A549 (cell line): ENCODE data around the gene JARID2. TPM values are rescaled to one million over a fixed set of nuclear protein-coding genes. Genes with fewer than 3 reads are reported as not detected.
"Not testable (repeated sequence)": the region's sequence is repeated elsewhere in the genome, so short reads cannot be mapped to it uniquely, and the experiment has no call there.

Source experiments
- ATAC-seq, 2 experiments: fragments of 200-7000 bp in 1 of 2; fragments of >200 bp in 1 of 2; cut with Nextera tagmentation in 1 of 2; cut with Tn5 transposase in 1 of 2; 3 replicates each; pipeline versions ENCODE4 v1.8.0 to v1.9.1; 2018 to 2020; ENCODE audit warnings: mild to moderate bottlenecking in 1 of 2, moderate library complexity in 1 of 2
- CTCF ChIA-PET: fragments of 300-600 bp; sonication (Branson Sonifier 250); formaldehyde crosslinking; extraction: SDS; loops from one replicate; lab custom pipeline; 2021; ENCODE audit warnings: antibody characterized with exemption, inconsistent platforms; lab: Yijun Ruan, JAX
- POLR2A ChIA-PET: fragments of 350-600 bp; formaldehyde crosslinking; extraction: SDS; loops from one replicate; lab custom pipeline; 2021; ENCODE audit warnings: antibody characterized with exemption, inconsistent platforms; lab: Yijun Ruan, JAX
- DNase-seq, 2 experiments: peaks; one replicate each; pipeline versions ENCODE4 v3.0.0 to v3.0.0-alpha.2; 2011 to 2016; ENCODE audit warnings: low read depth in 1 of 2, low spot score in 1 of 2
- FAIRE-seq: peaks from 2 replicates; lab custom pipeline; 2011; peaks lifted over from hg19 to GRCh38; lab: Jason Lieb, UNC
- H3K27ac ChIP-seq, 2 experiments: fragments of >200 bp; sonication (Bioruptor Twin); formaldehyde crosslinking; 3 replicates each; pipeline ENCODE4 v1.5.1; 2016 to 2017
- H3K4me1 ChIP-seq: fragments of >200 bp; sonication (Bioruptor Twin); formaldehyde crosslinking; 3 replicates; pipeline ENCODE4 v1.6.1; 2016
- H3K4me2 ChIP-seq: fragments of >200 bp; sonication (Bioruptor Twin); formaldehyde crosslinking; 3 replicates; pipeline ENCODE4 v1.6.1; 2016
- H3K4me3 ChIP-seq: fragments of >200 bp; sonication (Bioruptor Twin); formaldehyde crosslinking; 3 replicates; pipeline ENCODE4 v1.5.1; 2016
- H3K9me3 ChIP-seq: fragments of >200 bp; sonication (Bioruptor Twin); formaldehyde crosslinking; 3 replicates; pipeline ENCODE4 v1.6.1; 2016
- CBX2 ChIP-seq: fragments of 200-600 bp; sonication (generic); IDR thresholded peaks from 2 replicates; pipeline ENCODE4 v1.6.1; 2016; ENCODE audit warnings: low read depth, mild to moderate bottlenecking, borderline replicate concordance
- CEBPB ChIP-seq, 2 experiments: fragments of >200 bp in 1 of 2; sonication (Bioruptor Twin) in 1 of 2; formaldehyde crosslinking in 1 of 2; IDR thresholded peaks; 2 replicates each; pipeline ENCODE4 v1.6.1; 2012 to 2016
- CHD4 ChIP-seq: fragments of 200-600 bp; sonication (generic); IDR thresholded peaks from 2 replicates; pipeline ENCODE4 v1.6.1; 2016; ENCODE audit warnings: antibody characterized with exemption, mild to moderate bottlenecking, borderline replicate concordance
- EP300 ChIP-seq, 2 experiments: fragments of >200 bp; sonication (Bioruptor Twin); formaldehyde crosslinking; IDR thresholded peaks; 2 replicates in 1 of 2; 3 replicates in 1 of 2; pipeline ENCODE4 v1.6.1; 2016 to 2017
- ESRRA ChIP-seq: fragments of 150-350 bp; IDR thresholded peaks from 2 replicates; pipeline ENCODE4 v1.6.1; 2014; ENCODE audit warnings: mild to moderate bottlenecking, low read length, borderline replicate concordance
- FOSB ChIP-seq: fragments of 250-450 bp; sonication (Bioruptor Pico); IDR thresholded peaks from 2 replicates; pipeline ENCODE4 v1.5.0; 2020; ENCODE audit warnings: mild to moderate bottlenecking, moderate library complexity
- GATA3 ChIP-seq: IDR thresholded peaks from 2 replicates; pipeline ENCODE4 v1.6.1; 2012; ENCODE audit warnings: borderline replicate concordance
- HOXA7 ChIP-seq: fragments of 250-450 bp; sonication (Bioruptor Pico); IDR thresholded peaks from 2 replicates; pipeline ENCODE4 v1.5.0; 2020; ENCODE audit warnings: mild to moderate bottlenecking, moderate library complexity
- HOXB5 ChIP-seq: fragments of 250-450 bp; sonication (Bioruptor Pico); IDR thresholded peaks from 2 replicates; pipeline ENCODE4 v1.5.0; 2020; ENCODE audit warnings: mild to moderate bottlenecking, moderate library complexity
- JUN ChIP-seq, 2 experiments: fragments of >200 bp; sonication (Bioruptor Twin); formaldehyde crosslinking; IDR thresholded peaks; 2 replicates in 1 of 2; 3 replicates in 1 of 2; pipeline ENCODE4 v1.6.1; 2016 to 2017
- KDM5A ChIP-seq: fragments of 200-600 bp; sonication (generic); IDR thresholded peaks from 2 replicates; pipeline ENCODE4 v1.6.1; 2016; ENCODE audit warnings: antibody characterized with exemption, mild to moderate bottlenecking
- MAFK ChIP-seq: fragments of 450-650 bp; IDR thresholded peaks from 2 replicates; pipeline ENCODE4 v1.6.1; 2014; ENCODE audit not compliant: partially characterized antibody
- MAZ ChIP-seq: fragments of 150-350 bp; IDR thresholded peaks from 2 replicates; pipeline ENCODE4 v1.6.1; 2014; ENCODE audit warnings: antibody characterized with exemption, low read depth, low read length, borderline replicate concordance
- NR3C1 ChIP-seq: fragments of >200 bp; sonication (Bioruptor Twin); formaldehyde crosslinking; IDR thresholded peaks from 3 replicates; pipeline ENCODE4 v1.6.1; 2017
- RFX5 ChIP-seq: fragments of 450-650 bp; IDR thresholded peaks from 2 replicates; pipeline ENCODE4 v1.7.1; 2014; ENCODE audit warnings: antibody characterized with exemption, mild to moderate bottlenecking, moderate library complexity
- RNF2 ChIP-seq: fragments of 200-600 bp; sonication (generic); IDR thresholded peaks from 2 replicates; pipeline ENCODE4 v1.6.1; 2016; ENCODE audit warnings: low read depth, mild to moderate bottlenecking, antibody characterized with exemption, moderate library complexity, borderline replicate concordance
- SMC3 ChIP-seq: fragments of >200 bp; sonication (Bioruptor Twin); formaldehyde crosslinking; IDR thresholded peaks from 3 replicates; pipeline ENCODE4 v1.6.1; 2018; ENCODE audit warnings: inconsistent platforms
- TFCP2L1 ChIP-seq: fragments of 250-450 bp; sonication (Bioruptor Pico); IDR thresholded peaks from 2 replicates; pipeline ENCODE4 v1.5.0; 2021; ENCODE audit warnings: mild to moderate bottlenecking
- TP53 ChIP-seq: fragments of 250-450 bp; sonication (Bioruptor Pico); IDR thresholded peaks from 2 replicates; pipeline ENCODE4 v1.5.0; 2021; ENCODE audit warnings: mild to moderate bottlenecking, moderate library complexity
- ZC3H11A ChIP-seq: fragments of 450-650 bp; IDR thresholded peaks from 2 replicates; pipeline ENCODE4 v1.6.1; 2014; ENCODE audit warnings: antibody characterized with exemption, mild to moderate bottlenecking
- ZSCAN20 ChIP-seq: fragments of 250-450 bp; sonication (Bioruptor Pico); IDR thresholded peaks from 2 replicates; pipeline ENCODE4 v1.8.0; 2022; ENCODE audit warnings: mild to moderate bottlenecking, moderate library complexity
- WGBS: methylation state at CpG from one replicate; pipeline ENCODE4 v1.1.6; 2017; ENCODE audit errors: missing lambda C conversion rate; 5-methylcytosine and 5-hydroxymethylcytosine counted together
- polyA plus RNA-seq, 4 experiments: library from polyadenylated mRNA; depleted of rRNA in 3 of 4; stranded (reverse); fragments of >200 nt; fragmentation: RNase III in 1 of 4; extraction: RNeasy Plus Mini Kit Qiagen cat#74134 plus additional on column Dnase treatment in 1 of 4; gene quantifications; 2 replicates in 3 of 4; 3 replicates in 1 of 4; pipeline ENCODE4 v1.2.3, GENCODE V29; 2011 to 2017
- TF ChIP-seq, protein P1 (sequence below): fragments of >200 bp; sonication (Bioruptor Twin); formaldehyde crosslinking; IDR thresholded peaks from 2 replicates; pipeline ENCODE4 v1.6.1; 2016
- TF ChIP-seq, protein P2 (sequence below): fragments of >200 bp; sonication (Bioruptor Twin); formaldehyde crosslinking; IDR thresholded peaks from 3 replicates; pipeline ENCODE4 v1.5.1; 2016
- TF ChIP-seq, protein P3 (sequence below): fragments of >200 bp; sonication (Bioruptor Twin); formaldehyde crosslinking; IDR thresholded peaks from 3 replicates; pipeline ENCODE4 v1.6.1; 2016
- TF ChIP-seq, protein P4 (sequence below): IDR thresholded peaks from 2 replicates; pipeline ENCODE4 v1.6.1; 2012
- TF ChIP-seq, protein P5 (sequence below): fragments of 200-600 bp; sonication (generic); IDR thresholded peaks from 2 replicates; pipeline ENCODE4 v1.6.1; 2016; ENCODE audit warnings: antibody characterized with exemption, mild to moderate bottlenecking, moderate library complexity

The JARID2 gene
- polyA plus RNA-seq, 2 of the 4 experiments (the other 2 are of a cell fraction), result 7.8 to 8.3 TPM

DNA sequence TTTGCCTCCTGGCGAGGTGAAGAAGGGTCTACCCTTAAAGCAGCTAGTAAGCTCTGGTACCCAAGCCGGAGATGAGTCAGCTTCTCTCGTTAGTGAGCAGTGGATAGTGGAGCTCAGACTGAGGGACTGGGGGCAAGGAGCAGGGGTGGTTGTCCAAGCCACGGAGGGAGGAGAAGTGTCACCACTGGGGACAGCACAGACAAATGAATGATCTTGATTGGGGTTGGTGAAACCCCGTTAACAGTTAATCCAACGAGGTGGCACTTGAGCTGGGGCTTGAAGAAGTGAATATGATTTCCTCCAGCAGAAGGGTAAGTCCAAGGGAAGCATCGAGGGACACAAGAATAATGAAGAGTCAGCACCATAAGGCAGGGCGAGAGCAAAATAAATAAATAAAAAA, 43.0 kb downstream of the JARID2 start:
- no peak overlapping the region for H3K4me2 ChIP-seq
- ATAC-seq (no peak), DNase-seq (no peak), FAIRE-seq (no peak)
- ChIA-PET POLR2A (no interaction called here), CTCF (no interaction called here)
- H3K9me3 ChIP-seq, result no peaks in the 10 kb centered on the region
- TF ChIP-seq HOXB5 (CRISPR knock-in tag), result no peak
- no peak for TF ChIP-seq NR3C1
- TF ChIP-seq GATA3, result no peak
- no peak for TF ChIP-seq CBX2
- no peak for TF ChIP-seq SMC3
- TF ChIP-seq JUN (IDR thresholded peaks at IDR 0.05), result no peak
- no peak for TF ChIP-seq CEBPB (IDR thresholded peaks at IDR 0.05)
- TF ChIP-seq RNF2, result no peak
- no peak for TF ChIP-seq FOSB (CRISPR knock-in tag)
- no peak for TF ChIP-seq MAFK
- TF ChIP-seq, protein P1, sequence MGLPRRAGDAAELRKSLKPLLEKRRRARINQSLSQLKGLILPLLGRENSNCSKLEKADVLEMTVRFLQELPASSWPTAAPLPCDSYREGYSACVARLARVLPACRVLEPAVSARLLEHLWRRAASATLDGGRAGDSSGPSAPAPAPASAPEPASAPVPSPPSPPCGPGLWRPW, result no peak
- TF ChIP-seq CHD4, result no peak
- TF ChIP-seq MAZ, result no peak
- no peak for TF ChIP-seq TFCP2L1 (CRISPR knock-in tag)
- TF ChIP-seq ESRRA, result no peak
- no peak for TF ChIP-seq RFX5
- TF ChIP-seq, protein P2, sequence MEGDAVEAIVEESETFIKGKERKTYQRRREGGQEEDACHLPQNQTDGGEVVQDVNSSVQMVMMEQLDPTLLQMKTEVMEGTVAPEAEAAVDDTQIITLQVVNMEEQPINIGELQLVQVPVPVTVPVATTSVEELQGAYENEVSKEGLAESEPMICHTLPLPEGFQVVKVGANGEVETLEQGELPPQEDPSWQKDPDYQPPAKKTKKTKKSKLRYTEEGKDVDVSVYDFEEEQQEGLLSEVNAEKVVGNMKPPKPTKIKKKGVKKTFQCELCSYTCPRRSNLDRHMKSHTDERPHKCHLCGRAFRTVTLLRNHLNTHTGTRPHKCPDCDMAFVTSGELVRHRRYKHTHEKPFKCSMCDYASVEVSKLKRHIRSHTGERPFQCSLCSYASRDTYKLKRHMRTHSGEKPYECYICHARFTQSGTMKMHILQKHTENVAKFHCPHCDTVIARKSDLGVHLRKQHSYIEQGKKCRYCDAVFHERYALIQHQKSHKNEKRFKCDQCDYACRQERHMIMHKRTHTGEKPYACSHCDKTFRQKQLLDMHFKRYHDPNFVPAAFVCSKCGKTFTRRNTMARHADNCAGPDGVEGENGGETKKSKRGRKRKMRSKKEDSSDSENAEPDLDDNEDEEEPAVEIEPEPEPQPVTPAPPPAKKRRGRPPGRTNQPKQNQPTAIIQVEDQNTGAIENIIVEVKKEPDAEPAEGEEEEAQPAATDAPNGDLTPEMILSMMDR, result no peak
- TF ChIP-seq TP53 (CRISPR knock-in tag), result no peak
- TF ChIP-seq, protein P3, sequence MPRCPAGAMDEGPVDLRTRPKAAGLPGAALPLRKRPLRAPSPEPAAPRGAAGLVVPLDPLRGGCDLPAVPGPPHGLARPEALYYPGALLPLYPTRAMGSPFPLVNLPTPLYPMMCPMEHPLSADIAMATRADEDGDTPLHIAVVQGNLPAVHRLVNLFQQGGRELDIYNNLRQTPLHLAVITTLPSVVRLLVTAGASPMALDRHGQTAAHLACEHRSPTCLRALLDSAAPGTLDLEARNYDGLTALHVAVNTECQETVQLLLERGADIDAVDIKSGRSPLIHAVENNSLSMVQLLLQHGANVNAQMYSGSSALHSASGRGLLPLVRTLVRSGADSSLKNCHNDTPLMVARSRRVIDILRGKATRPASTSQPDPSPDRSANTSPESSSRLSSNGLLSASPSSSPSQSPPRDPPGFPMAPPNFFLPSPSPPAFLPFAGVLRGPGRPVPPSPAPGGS, result no peak
- TF ChIP-seq ZC3H11A, result no peak
- no peak overlapping the region for H3K27ac ChIP-seq
- 93% methylated on average over 8 of the region's 8 CpGs for WGBS
- no peak overlapping the region for H3K4me3 ChIP-seq
- H3K4me1 ChIP-seq, result peaks cover 28% of the 10 kb centered on the region

DNA sequence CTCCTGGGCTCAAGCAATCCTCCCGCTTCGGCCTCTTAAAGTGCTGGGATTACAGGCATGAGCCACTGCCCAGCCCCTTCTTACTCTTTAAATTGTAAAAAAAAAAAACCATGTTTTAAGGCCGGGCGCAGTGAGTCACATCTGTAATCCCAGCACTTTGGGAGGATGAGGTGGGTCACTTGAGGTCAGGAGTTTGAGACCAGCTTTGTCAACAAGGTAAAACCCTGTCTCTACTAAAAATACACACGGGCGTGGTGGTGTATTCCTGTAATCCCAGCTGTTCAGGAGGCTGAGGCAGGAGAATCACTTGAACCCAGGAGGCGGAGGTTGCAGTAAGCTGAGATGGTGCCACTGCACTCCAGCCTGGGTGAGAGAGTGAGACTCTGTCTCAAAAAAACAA, 43.6 kb downstream of the JARID2 start:
- FAIRE-seq, H3K4me2 ChIP-seq, H3K9me3 ChIP-seq, H3K27ac ChIP-seq, H3K4me3 ChIP-seq, CTCF ChIA-PET, POLR2A ChIA-PET, ATAC-seq: not testable (repeated sequence)
- peak in 1 of 2 experiments; percentile 23 for DNase-seq
- peaks cover 22% of the 10 kb centered on the region for H3K4me1 ChIP-seq
- 88% methylated on average over 7 of the region's 7 CpGs for WGBS

DNA sequence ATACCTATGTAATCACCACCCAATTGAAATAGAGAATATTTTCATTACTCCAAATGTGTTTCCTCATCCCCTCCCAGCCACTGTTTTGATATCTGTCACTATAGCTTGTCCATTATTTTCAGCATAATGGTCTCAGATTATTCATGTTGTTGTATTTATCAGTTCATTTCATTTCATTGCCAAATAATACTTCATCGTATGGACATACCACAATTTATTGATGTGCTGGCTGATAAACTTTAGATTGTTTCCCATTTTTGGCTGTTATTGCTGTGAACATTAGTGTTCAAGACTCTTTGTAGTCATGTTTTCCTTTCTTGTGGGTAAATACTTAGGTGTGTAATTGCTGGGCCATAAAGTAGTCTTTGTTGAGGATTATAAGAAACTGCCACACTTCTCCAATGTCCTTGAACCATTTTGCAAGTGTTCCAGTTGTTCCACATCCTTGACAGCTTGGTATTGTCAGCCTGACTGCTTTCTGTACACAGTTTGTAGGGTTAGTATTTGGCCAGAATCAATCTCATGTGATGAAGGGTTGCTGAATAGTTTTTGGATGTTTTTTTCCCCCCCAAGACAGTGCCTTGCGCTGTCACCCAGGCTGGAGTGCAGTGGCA, 44.3 kb downstream of the JARID2 start:
- H3K4me3 ChIP-seq, result no peak overlapping the region
- H3K4me2 ChIP-seq, result no peak overlapping the region
- DNase-seq, result no peak
- peaks cover 15% of the 10 kb centered on the region for H3K4me1 ChIP-seq
- CTCF ChIA-PET, result no interaction called here
- 98% methylated on average over 2 of the region's 2 CpGs for WGBS
- TF ChIP-seq, protein P4, sequence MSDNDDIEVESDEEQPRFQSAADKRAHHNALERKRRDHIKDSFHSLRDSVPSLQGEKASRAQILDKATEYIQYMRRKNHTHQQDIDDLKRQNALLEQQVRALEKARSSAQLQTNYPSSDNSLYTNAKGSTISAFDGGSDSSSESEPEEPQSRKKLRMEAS, result no peak
- TF ChIP-seq, protein P5, sequence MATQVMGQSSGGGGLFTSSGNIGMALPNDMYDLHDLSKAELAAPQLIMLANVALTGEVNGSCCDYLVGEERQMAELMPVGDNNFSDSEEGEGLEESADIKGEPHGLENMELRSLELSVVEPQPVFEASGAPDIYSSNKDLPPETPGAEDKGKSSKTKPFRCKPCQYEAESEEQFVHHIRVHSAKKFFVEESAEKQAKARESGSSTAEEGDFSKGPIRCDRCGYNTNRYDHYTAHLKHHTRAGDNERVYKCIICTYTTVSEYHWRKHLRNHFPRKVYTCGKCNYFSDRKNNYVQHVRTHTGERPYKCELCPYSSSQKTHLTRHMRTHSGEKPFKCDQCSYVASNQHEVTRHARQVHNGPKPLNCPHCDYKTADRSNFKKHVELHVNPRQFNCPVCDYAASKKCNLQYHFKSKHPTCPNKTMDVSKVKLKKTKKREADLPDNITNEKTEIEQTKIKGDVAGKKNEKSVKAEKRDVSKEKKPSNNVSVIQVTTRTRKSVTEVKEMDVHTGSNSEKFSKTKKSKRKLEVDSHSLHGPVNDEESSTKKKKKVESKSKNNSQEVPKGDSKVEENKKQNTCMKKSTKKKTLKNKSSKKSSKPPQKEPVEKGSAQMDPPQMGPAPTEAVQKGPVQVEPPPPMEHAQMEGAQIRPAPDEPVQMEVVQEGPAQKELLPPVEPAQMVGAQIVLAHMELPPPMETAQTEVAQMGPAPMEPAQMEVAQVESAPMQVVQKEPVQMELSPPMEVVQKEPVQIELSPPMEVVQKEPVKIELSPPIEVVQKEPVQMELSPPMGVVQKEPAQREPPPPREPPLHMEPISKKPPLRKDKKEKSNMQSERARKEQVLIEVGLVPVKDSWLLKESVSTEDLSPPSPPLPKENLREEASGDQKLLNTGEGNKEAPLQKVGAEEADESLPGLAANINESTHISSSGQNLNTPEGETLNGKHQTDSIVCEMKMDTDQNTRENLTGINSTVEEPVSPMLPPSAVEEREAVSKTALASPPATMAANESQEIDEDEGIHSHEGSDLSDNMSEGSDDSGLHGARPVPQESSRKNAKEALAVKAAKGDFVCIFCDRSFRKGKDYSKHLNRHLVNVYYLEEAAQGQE, result no peak
- TF ChIP-seq KDM5A, result no peak
- no peak for TF ChIP-seq ZSCAN20
- no peak for TF ChIP-seq HOXA7
- no peak for TF ChIP-seq EP300 (IDR thresholded peaks at IDR 0.05)
- TF ChIP-seq, all 56 proteins: peak for 0
- ATAC-seq (no peak), FAIRE-seq (no peak)
- POLR2A ChIA-PET, result no interaction called here
- Histone ChIP-seq H3K27ac (no peak overlapping the region), H3K9me3 (no peaks in the 10 kb centered on the region)
